MM.1S (cell line): ENCODE data around the gene CD80.

Source experiments
- CTCF ChIP-seq: fragments of 300-600 bp; sonication (generic); IDR thresholded peaks from 2 replicates; pipeline ENCODE4 v1.5.1; 2016; ENCODE audit warnings: antibody characterized with exemption, low read length, mixed read lengths
- EZH2 ChIP-seq: fragments of 300-600 bp; sonication (generic); optimal IDR thresholded peaks from 2 replicates; pipeline ENCODE3; 2017; ENCODE audit warnings: low read depth, mild to moderate bottlenecking, antibody characterized with exemption, low read length, mixed read lengths

- TF ChIP-seq CTCF (no peak), EZH2 (no peak)
Observed at GRCh38 chr3:119599558-119600174, 40.3 kb upstream of the CD80 start.
